Hypothalamus (tissue), 51 donors: ENCODE results near the gene FOXC2.

Experiments
- DNase-seq, 51 donors: peaks; one replicate each; lab custom pipeline; 2025; lab: John Stamatoyannopoulos, UW

The FOXC2 gene

GRCh38 chr16:86604436-86605193 is 38.0 kb downstream of the FOXC2 start:
- DNase-seq, result no peak

- no peak for DNase-seq
These were observed 39.3 kb downstream of the FOXC2 start for GRCh38 chr16:86605950-86606349.

GRCh38 chr16:86608301-86608747 is 41.7 kb downstream of the FOXC2 start:
- DNase-seq, result no peak

GRCh38 chr16:86609115-86609514 is 42.5 kb downstream of the FOXC2 start:
- DNase-seq, result no peak

- DNase-seq, result no peak
These were observed 43.0 kb downstream of the FOXC2 start for GRCh38 chr16:86609661-86610060.

GRCh38 chr16:86610779-86611524 is 44.3 kb downstream of the FOXC2 start:
- no peak for DNase-seq

GRCh38 chr16:86611525-86611855 is 44.9 kb downstream of the FOXC2 start:
- DNase-seq, result no peak

- DNase-seq, result no peak
These were observed 45.3 kb downstream of the FOXC2 start for GRCh38 chr16:86611941-86612340.

GRCh38 chr16:86614699-86615098 is 48.1 kb downstream of the FOXC2 start:
- no peak for DNase-seq

GRCh38 chr16:86616906-86617305 is 50.3 kb downstream of the FOXC2 start:
- no peak for DNase-seq

- DNase-seq, result no peak
These were observed 52.0 kb downstream of the FOXC2 start for GRCh38 chr16:86618431-86619238.
